ENCODE results near the gene PLXDC2. TPM values are rescaled to one million over a fixed set of nuclear protein-coding genes. Genes with fewer than 3 reads are reported as not detected.

PLXDC2 gene
- total RNA-seq, 1 donor from 2014 or later, result 94.1 TPM

DNA sequence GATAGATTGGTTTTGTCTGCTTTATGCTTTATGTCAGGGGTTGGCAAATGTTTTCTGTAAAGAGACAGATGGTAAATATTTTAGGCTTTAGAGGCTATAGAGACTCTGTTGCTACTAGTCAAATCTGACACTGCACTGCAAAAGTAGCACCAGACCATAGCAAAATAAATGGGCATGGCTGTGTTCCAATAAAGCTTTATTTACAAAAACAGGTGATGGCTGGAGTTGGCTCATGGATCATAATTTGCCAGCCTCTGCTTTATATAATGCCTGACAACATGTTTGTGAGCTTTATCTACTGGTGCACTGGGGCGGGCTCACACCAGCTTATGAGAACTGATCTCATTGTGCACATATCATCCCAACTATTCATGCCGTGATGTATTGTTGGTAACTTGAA is 120.1 kb downstream of the PLXDC2 start:
- Histone ChIP-seq H3K27ac (no peak overlapping the region), H3K4me1 (peaks cover 2 to 16% of the 10 kb centered on the region in 2 donors), H3K36me3 (no peaks in the 10 kb centered on the region), H3K9me3 (no peaks in the 10 kb centered on the region), H3K27me3 (no peaks in the 10 kb centered on the region), H3K4me3 (no peak overlapping the region)
- TF ChIP-seq, protein P1, sequence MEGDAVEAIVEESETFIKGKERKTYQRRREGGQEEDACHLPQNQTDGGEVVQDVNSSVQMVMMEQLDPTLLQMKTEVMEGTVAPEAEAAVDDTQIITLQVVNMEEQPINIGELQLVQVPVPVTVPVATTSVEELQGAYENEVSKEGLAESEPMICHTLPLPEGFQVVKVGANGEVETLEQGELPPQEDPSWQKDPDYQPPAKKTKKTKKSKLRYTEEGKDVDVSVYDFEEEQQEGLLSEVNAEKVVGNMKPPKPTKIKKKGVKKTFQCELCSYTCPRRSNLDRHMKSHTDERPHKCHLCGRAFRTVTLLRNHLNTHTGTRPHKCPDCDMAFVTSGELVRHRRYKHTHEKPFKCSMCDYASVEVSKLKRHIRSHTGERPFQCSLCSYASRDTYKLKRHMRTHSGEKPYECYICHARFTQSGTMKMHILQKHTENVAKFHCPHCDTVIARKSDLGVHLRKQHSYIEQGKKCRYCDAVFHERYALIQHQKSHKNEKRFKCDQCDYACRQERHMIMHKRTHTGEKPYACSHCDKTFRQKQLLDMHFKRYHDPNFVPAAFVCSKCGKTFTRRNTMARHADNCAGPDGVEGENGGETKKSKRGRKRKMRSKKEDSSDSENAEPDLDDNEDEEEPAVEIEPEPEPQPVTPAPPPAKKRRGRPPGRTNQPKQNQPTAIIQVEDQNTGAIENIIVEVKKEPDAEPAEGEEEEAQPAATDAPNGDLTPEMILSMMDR (IDR thresholded peaks at IDR 0.05), result no peak
- intact Hi-C loops (cut with DNase I), result no loop called here
- no peak for DNase-seq (ENCODE audit: low spot score in 2 of 2)

DNA sequence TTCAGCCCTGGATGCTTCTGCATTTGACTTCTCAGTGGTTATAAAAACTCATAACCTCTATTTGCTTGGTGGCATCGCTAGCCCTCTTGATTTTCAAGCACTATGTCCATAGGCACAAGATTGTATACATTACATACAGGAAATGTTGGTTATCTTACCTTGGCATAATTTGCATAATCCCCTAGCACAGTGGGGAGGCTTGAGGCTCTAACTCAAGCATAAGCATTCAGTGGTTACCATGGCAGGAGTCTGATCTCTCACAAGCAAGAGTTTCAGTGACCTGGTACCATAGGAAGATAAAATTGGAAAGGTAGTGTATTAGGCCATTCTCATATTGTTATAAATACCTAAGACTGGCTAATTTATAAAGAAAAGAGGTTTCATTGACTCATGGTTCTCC is 121.8 kb downstream of the PLXDC2 start:
- intact Hi-C loops (cut with DNase I), result no loop called here
- H3K36me3 ChIP-seq, result no peaks in the 10 kb centered on the region
- TF ChIP-seq, protein P1 (IDR thresholded peaks at IDR 0.05), result no peak
- peaks cover 0 to 3% of the 10 kb centered on the region in 2 donors for H3K4me1 ChIP-seq
- H3K27ac ChIP-seq, result no peak overlapping the region
- H3K27me3 ChIP-seq, result no peaks in the 10 kb centered on the region
- DNase-seq (ENCODE audit: low spot score in 2 of 2), result no peak
- H3K9me3 ChIP-seq, result no peaks in the 10 kb centered on the region
- no peak overlapping the region for H3K4me3 ChIP-seq

DNA sequence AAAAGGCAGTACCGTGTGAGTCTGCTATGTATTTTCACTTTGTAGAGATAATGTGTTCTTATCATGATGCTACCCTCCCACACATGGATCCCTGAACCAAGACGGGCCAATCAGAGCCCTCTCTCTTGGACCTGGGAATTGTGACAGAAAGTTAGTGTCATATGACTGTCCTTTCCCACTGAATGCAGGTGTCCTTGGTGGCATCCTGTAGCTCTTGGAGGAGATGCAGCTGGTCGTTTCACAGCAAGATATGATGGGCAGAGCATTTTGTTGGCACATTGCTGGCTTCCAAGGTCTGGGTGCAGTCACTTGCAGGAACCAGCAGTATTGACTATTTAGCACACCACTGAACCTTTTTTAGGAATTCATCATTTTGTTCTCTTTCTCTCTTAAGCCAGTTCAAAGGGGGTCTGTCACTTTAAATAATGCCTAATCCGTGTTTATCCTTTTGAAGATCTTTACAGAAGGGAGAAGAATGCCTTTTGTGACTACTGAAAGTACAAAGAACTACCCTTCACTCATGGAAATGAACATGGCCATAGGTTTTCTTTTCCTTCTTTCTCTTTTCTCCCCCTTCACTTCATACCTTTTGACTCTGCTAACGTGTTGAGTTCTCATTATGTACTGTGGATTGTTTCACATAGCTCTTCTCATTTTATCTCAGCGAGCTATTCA is 125.1 kb downstream of the PLXDC2 start:
- no peaks in the 10 kb centered on the region for H3K36me3 ChIP-seq
- H3K9me3 ChIP-seq, result no peaks in the 10 kb centered on the region
- H3K4me3 ChIP-seq, result no peak overlapping the region
- H3K27me3 ChIP-seq, result no peaks in the 10 kb centered on the region
- DNase-seq (ENCODE audit: low spot score in 2 of 2), result no peak
- intact Hi-C loops (cut with DNase I), result no loop called here
- peaks cover under 1 to 13% of the 10 kb centered on the region in 2 donors for H3K4me1 ChIP-seq
- TF ChIP-seq, protein P1 (IDR thresholded peaks at IDR 0.05), result no peak
- peak overlapping the region; percentile 43 to 47 for H3K27ac ChIP-seq

DNA sequence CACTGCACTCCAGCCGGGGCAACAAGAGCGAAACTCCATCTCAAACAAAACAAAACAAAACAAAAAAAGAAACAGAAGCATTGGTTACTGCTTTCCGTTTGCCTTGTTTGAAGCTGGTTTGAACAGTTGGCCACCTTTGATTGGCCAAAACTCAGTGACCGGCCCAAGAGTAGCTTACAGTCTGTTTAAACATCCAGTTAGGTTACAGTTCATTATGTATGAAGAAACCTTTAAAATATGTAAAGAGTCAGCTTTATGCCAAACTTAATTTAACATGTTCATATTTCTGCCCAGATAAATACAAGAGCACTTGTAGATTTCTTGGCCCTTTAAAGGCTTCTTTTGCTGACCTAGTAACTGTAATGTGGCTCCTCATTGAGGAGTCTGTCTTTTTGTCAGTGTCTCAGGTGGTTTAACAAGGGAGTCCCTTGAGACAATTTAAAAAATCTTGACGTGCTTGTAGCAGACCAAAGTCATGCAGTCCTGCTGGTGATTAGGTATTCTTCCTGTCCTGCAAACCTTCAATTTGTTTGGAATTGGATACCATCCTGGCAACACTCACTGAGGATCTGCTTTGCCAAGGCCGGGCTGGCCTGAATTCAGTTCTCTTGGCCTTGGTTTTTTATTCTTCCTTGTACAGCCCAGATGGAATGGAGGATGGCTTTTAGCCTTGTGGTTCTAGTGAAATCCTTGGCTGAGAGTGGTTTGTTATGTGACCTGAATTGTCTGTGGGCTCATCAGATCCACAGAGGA is 128.9 kb downstream of the PLXDC2 start:
- intact Hi-C loops (cut with DNase I), result no loop called here
- Histone ChIP-seq H3K4me3 (no peak overlapping the region), H3K9me3 (no peaks in the 10 kb centered on the region), H3K4me1 (peaks cover 4 to 28% of the 10 kb centered on the region in 2 donors), H3K36me3 (no peaks in the 10 kb centered on the region), H3K27me3 (no peaks in the 10 kb centered on the region), H3K27ac (peak overlapping the region; percentile 71 to 77)
- peak in 1 of 2 donors; percentile 75 for DNase-seq (ENCODE audit: low spot score in 2 of 2)
- TF ChIP-seq, protein P1 (IDR thresholded peaks at IDR 0.05), result no peak

DNA sequence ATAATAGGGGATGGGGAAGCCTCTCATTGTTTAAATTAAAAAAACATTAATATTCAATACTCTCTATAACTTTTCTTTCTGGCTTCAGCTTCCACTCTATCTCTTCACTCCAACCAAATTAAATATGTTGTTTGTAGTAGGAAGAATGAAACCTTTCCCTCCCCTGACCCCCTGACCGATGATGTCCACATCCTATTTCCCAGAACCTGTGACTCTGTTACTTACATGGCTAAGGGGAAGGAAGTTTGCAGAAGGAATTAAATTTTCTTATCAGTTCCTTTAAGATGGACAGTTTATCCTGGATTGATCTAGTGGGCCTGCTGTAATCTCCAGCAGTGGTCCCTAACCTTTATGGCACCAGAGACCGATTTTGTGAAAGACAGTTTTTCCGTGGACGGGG is 130.0 kb downstream of the PLXDC2 start:
- peak overlapping the region; percentile 71 to 77 for H3K27ac ChIP-seq
- TF ChIP-seq, protein P1 (IDR thresholded peaks at IDR 0.05), result no peak

More for the DNA sequence above, 130.0 kb downstream of the PLXDC2 start:
- DNase-seq (ENCODE audit: low spot score in 2 of 2), result no peak
- Histone ChIP-seq H3K9me3 (no peaks in the 10 kb centered on the region), H3K4me1 (peaks cover 4 to 28% of the 10 kb centered on the region in 2 donors), H3K27me3 (no peaks in the 10 kb centered on the region), H3K4me3 (no peak overlapping the region), H3K36me3 (no peaks in the 10 kb centered on the region)
- intact Hi-C loops (cut with DNase I), result no loop called here
